Ishikawa (cell line): ENCODE measurements around the gene SEMA4A.

Experiments used
- CEBPB ChIP-seq: IDR thresholded peaks from 2 replicates; pipeline ENCODE4 v1.6.1; 2012
- CREB1 ChIP-seq: IDR thresholded peaks from 2 replicates; pipeline ENCODE4 v1.6.1; 2012; ENCODE audit warnings: low read depth
- EGR1 ChIP-seq: IDR thresholded peaks from 2 replicates; pipeline ENCODE4 v1.6.1; 2012
- EP300 ChIP-seq: IDR thresholded peaks from 2 replicates; pipeline ENCODE4 v1.6.1; 2012; ENCODE audit warnings: borderline replicate concordance
- FOXM1 ChIP-seq: IDR thresholded peaks from 2 replicates; pipeline ENCODE4 v1.6.1; 2012; ENCODE audit warnings: low read depth, borderline replicate concordance
- NFIC ChIP-seq: IDR thresholded peaks from 2 replicates; pipeline ENCODE4 v1.6.1; 2012
- RAD21 ChIP-seq: IDR thresholded peaks from 2 replicates; pipeline ENCODE4 v1.6.1; 2012; ENCODE audit warnings: low read depth
- TAF1 ChIP-seq: IDR thresholded peaks from 2 replicates; pipeline ENCODE4 v1.6.1; 2012; ENCODE audit warnings: low read depth, mild to moderate bottlenecking
- TCF12 ChIP-seq: IDR thresholded peaks from 2 replicates; pipeline ENCODE4 v1.6.1; 2012; ENCODE audit warnings: low read depth
- TEAD4 ChIP-seq: IDR thresholded peaks from 2 replicates; pipeline ENCODE4 v1.6.1; 2012
- USF1 ChIP-seq: IDR thresholded peaks from 2 replicates; pipeline ENCODE4 v1.6.1; 2012
- YY1 ChIP-seq: IDR thresholded peaks from 2 replicates; pipeline ENCODE4 v1.6.1; 2012; ENCODE audit warnings: low read depth
- ZBTB7A ChIP-seq: IDR thresholded peaks from 2 replicates; pipeline ENCODE4 v1.6.1; 2012; ENCODE audit warnings: low read depth
- TF ChIP-seq, protein P1 (sequence below): IDR thresholded peaks from 2 replicates; pipeline ENCODE4 v1.6.1; 2012
- TF ChIP-seq, protein P2 (sequence below): IDR thresholded peaks from 2 replicates; pipeline ENCODE4 v1.6.1; 2012; ENCODE audit warnings: low read depth, mild to moderate bottlenecking

SEMA4A gene

DNA sequence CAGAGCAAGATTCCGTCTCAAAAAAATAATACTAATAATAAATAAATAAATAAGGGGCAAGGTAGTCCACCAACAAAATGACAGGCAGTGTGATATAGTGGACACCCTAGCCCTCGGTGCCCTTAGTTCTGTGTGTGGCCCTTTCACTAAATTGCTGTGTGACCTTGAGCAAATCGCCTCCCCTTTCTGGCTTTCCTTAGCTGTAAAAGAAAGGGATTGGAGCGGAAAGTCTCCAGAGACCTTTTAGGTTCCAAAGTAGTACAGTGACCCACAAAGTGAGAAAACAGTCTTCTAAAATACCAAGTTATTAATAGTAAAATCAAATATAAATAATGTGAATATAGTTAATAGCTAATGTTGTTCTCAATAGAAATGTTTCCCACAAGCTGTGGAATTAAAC, 31.3 kb upstream of the SEMA4A start:
- TF ChIP-seq, protein P1, sequence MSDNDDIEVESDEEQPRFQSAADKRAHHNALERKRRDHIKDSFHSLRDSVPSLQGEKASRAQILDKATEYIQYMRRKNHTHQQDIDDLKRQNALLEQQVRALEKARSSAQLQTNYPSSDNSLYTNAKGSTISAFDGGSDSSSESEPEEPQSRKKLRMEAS: no peak
- TF ChIP-seq USF1 (no peak), TEAD4 (no peak)

DNA sequence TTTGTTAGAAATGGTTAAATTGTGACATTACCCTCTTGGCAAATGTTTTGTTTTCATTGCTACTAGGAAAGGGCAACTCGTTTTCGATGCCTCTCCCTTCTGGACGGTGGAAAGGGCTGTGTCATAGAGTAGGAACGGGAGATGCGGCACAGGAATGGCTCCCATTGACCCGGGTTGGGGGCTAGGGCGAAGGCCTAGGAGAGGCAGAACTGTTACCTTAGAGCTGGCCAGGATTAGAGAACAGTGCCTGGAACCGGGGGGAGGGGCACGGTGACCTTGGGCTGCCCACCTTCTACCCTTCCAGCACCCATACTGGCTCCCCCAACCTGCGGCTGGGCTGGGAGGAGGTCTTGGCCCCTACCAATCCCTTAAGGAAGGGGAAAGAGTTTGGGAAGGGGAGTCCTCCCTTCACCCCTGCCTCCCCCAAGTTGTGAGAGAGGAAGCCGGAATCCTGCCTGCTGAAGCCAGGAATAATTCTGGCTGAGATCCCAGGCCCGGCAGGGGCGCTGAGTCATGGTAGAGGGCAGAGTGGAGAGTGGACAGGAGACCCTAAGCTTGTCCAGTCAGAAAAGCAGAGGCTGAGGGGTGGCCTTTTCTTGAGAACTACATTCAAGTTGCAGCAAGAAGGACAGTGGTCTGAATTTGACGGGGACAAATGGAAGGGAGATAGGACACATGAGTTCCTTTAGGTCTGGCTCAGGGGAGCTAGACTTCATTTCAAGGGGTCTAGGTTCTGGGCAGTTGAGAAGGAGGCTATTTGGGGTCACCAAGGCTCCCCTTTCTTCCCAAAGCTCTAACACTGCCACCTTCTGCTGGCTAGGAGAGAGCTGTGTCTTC, 30.6 kb upstream of the SEMA4A start:
- TF ChIP-seq EGR1 (no peak), NFIC (peak; percentile 96), CEBPB (no peak), USF1 (no peak), YY1 (no peak), CREB1 (no peak), TAF1 (0 out of 2 replicates have a peak, but pooled peaks have one; percentile 28), ZBTB7A (peak; percentile 97), FOXM1 (no peak), RAD21 (peak; percentile 12; the same call in 1 of the 2 replicates), EP300 (peak; percentile 52; the same call in 1 of the 2 replicates), TEAD4 (peak; percentile 46), TCF12 (peak; percentile 73; the same call in 1 of the 2 replicates)
- TF ChIP-seq, protein P1: peak; percentile 43; the same call in 1 of the 2 replicates
- TF ChIP-seq, protein P2, sequence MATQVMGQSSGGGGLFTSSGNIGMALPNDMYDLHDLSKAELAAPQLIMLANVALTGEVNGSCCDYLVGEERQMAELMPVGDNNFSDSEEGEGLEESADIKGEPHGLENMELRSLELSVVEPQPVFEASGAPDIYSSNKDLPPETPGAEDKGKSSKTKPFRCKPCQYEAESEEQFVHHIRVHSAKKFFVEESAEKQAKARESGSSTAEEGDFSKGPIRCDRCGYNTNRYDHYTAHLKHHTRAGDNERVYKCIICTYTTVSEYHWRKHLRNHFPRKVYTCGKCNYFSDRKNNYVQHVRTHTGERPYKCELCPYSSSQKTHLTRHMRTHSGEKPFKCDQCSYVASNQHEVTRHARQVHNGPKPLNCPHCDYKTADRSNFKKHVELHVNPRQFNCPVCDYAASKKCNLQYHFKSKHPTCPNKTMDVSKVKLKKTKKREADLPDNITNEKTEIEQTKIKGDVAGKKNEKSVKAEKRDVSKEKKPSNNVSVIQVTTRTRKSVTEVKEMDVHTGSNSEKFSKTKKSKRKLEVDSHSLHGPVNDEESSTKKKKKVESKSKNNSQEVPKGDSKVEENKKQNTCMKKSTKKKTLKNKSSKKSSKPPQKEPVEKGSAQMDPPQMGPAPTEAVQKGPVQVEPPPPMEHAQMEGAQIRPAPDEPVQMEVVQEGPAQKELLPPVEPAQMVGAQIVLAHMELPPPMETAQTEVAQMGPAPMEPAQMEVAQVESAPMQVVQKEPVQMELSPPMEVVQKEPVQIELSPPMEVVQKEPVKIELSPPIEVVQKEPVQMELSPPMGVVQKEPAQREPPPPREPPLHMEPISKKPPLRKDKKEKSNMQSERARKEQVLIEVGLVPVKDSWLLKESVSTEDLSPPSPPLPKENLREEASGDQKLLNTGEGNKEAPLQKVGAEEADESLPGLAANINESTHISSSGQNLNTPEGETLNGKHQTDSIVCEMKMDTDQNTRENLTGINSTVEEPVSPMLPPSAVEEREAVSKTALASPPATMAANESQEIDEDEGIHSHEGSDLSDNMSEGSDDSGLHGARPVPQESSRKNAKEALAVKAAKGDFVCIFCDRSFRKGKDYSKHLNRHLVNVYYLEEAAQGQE: no peak; the same call in 1 of the 2 replicates

DNA sequence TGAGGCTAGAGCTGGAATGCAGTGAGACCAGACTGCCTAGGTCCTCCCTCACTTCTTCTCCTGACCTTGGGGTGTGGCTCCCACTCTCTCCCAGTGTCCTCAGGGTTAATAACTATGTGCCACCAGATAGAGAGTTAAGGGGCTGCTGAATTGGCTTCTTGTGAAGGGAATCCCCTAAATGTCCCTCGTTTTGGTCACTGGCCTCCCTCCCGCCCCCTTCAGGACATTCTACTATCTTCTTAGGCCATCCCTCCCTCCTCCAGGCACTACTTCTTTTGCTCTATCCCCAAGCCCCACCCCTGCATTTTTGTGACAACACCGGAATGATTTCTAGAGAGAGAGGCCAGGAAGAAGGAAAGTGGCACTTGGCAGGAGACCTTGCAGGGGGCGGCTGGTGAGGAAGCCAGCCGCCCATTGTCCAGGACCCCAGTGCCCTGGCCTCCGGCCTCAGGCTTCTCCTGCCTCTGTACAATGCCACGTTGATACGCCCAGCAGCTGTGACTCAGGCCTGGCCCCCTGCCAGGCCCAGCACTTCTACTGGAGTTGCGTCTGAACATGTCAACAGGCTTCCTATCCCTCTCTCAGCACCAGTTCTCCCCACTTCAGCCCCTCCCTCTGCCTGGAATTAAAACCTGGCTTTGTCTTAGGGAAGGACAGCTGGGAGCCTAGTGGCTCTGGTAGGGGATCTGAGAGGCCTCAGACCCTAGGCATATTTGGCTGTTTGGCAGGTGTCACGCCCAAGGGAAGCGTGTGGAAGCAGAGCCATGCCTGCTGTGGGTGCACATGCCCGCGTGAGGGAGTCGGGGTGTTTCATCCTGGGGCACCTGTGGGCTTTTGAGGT, 29.8 kb upstream of the SEMA4A start:
- TF ChIP-seq CREB1 (no peak), EGR1 (0 out of 2 replicates have a peak, but pooled peaks have one; percentile 41), TCF12 (peak; percentile 91), ZBTB7A (peak; percentile 85; the same call in 1 of the 2 replicates), NFIC (peak; percentile 98), FOXM1 (peak; percentile 76), YY1 (0 out of 2 replicates have a peak, but pooled peaks have one; percentile 13), TEAD4 (peak; percentile 88), CEBPB (peak; percentile 28; the same call in 1 of the 2 replicates), EP300 (peak; percentile 83), TAF1 (peak; percentile 15; the same call in 1 of the 2 replicates), RAD21 (no peak), USF1 (no peak)
- TF ChIP-seq, protein P1: peak; percentile 50; the same call in 1 of the 2 replicates
- TF ChIP-seq, protein P2: no peak
